ENCODE results near the gene TEF. TPM values are rescaled to one million over a fixed set of nuclear protein-coding genes. Genes with fewer than 3 reads are reported as not detected.
"Not testable (repeated sequence)": the region's sequence is repeated elsewhere in the genome, so short reads cannot be mapped to it uniquely, and the experiment has no call there.

TEF gene
- total RNA-seq, 1 donor from 2014 or later = 23.5 TPM

GRCh38 chr22:41437198-41437597, 55.5 kb downstream of the TEF start:
- DNase-seq (ENCODE audit: missing footprints) (no peak), ATAC-seq (no peak)
- intact Hi-C loops (cut with DNase I) = no loop called here

DNA sequence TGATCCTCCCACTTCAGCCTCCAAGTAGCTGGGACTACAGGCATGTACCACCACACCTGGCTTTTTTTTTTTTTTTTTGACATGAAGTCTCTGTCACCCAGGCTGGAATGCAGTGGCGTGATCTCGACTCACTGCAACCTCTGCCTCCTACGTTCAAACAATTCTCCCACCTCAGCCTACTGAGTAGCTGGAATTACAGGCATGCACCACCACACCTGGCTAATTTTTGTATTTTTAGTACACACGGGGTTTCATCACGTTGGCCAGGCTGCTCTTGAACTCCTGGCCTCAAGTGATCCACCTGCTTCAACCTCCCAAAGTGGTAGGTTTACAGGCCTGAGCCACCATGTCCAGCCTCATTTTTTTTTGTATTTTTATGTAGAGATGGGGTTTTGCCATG, 58.8 kb downstream of the TEF start:
- ATAC-seq; DNase-seq (ENCODE audit: missing footprints); intact Hi-C loops (cut with DNase I): not testable (repeated sequence)

DNA sequence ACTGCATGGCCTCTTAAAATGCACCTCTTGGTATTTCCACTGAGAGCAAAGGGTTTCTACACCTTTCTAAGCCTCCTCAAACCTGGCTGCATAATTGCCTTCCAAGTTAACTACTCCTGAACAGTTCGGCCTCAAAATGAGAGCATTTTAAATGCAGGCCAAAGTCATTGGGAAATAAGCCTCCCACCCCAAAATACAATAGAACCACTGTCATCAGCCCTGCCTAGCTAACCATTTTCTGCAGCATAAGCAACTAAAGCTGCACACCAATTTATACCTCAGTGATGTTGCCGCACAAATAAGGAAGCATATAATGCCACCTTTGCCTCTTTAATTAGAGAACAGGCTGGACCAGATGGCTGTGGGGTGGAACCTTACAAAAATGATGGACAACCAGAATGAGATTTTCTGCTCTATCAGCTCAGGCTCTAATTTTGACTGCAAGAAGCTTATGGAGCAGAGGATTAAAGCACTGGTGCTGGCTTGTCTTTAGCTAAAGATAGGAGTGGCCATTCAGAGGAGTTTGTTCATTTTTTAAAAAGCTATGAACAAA, 60.6 kb downstream of the TEF start:
- no peak for ATAC-seq
- no peak for DNase-seq (ENCODE audit: missing footprints)
- intact Hi-C loops (cut with DNase I) = no loop called here

- peak; percentile 52 for ATAC-seq
- peak; percentile 94 for DNase-seq (ENCODE audit: missing footprints)
- intact Hi-C loops (cut with DNase I) = no loop called here
Observed at GRCh38 chr22:41444360-41445128, 62.8 kb downstream of the TEF start.

DNA sequence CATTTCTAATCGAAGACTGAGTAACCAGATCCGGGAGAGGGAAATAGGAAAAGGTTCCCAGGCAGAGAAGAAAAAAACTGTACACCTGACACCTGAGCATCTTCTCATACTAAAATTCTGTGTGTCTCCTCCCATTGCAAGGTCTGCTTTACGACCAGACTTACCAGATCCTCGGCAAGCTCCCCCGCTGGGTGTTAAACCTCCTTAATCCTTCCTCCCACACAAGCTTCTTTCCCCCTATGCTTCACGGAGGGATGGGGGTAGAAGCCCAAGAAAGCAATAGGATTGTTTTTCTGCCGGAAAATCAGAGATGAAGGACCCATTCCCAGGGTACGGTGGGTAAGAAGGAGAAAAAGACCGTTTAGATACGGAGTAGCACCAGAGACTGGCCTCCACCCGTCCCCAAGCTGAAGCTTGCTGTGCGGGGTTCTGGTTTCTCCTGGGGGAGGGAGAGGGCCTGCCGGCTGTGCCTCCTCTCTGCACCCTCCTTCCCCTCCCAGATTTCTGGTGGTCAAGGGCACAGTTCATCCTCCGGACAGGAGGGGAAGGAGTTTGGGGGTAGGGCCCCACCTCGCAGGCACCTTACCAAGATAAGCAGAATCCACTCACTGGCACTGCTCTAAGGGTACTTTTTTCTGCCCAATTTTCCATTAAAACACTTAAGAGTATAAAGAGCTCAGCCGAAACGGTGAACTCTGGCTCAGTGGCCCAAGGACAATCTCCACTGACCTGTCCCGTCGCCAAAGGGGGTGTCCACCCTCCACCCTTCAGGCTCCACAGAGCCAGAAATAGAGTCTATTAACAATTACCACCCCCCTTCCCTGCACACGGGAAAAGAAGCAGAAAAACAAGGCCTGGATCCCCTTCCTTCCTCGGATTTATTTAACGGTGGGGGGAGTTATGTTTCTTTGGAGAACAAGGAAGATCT, 63.7 kb downstream of the TEF start:
- DNase-seq (ENCODE audit: missing footprints) = no peak
- intact Hi-C loops (cut with DNase I) = no loop called here

DNA sequence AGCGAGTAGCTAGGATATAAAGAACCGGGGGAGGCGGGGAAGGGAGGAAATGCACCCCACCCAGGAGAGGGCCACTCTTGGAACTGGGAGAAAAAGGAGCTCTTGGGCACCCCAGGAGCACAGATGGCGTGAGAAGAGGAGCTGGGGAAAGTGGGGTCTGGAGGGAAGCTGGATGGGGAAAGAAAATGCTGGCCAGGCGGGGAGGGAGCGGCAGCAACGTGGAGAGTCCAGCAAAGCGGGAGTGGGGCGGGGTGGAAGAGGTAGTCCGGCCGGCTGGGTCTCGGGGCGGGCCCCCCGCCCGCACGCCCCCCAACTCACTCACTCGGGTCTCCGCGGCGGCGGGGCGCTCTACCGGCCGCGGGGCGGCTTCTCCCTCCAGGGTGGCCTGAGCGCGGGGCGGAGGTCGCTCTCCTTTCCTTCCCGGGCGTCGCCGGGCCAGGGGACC, 64.3 kb downstream of the TEF start:
- no peak for ATAC-seq
- DNase-seq (ENCODE audit: missing footprints) = no peak
- intact Hi-C loops (cut with DNase I) = no loop called here

More for the DNA sequence above, 63.7 kb downstream of the TEF start:
- ATAC-seq = no peak

- intact Hi-C loops (cut with DNase I) = no loop called here
- ATAC-seq = peak; percentile 68
Observed at GRCh38 chr22:41446639-41447434, 65.1 kb downstream of the TEF start, which contains the start of gene TOB2. Gene TOB2 (minus strand): TSS chr22:41446801. CDS start chr22:41437345, 9,456 bp downstream.

GRCh38 chr22:41447435-41448188, 65.9 kb downstream of the TEF start:
- peak; percentile 38 for ATAC-seq
- peak; percentile 85 for DNase-seq (ENCODE audit: missing footprints)
- intact Hi-C loops (cut with DNase I) = no loop called here

More at GRCh38 chr22:41446639-41447434, 65.1 kb downstream of the TEF start, which contains the start of gene TOB2:
- peak; percentile 97 for DNase-seq (ENCODE audit: missing footprints)

DNA sequence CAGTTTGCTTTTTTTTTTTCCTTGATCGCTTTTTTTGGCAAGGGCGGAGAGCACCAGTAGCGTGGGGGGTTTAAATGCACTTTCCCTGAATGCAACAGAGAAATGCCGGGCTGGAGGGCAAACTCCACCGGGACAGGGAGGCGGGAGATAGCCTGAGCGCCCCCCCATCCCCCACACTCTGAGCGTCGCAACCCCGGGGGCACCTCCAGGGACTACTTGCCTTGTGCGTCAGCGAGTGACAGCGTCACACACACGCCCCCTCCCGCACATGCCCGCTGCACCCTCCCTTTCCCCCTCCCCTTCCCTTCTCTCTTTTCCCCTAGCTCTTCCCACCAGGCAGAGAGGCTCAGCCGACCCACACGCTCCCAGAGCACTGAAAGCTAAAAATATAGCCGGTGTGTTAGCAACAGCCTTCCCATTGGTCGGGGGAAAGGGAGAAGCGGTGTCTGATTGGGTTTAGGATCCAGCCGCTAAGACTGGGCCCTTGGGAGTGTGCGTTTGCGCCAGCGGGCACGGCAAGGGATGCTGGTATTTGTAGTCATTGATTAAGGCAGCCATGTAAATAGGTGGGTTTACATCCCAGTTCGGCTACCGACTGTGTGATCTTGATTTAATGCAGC, 66.6 kb downstream of the TEF start:
- peak; percentile 84 for ATAC-seq
- peak; percentile 95 for DNase-seq (ENCODE audit: missing footprints)
- intact Hi-C loops (cut with DNase I) = no loop called here

Other genes starting within 250 kb of the TEF start
- 15.7 TPM for gene L3MBTL2, start 176.6 kb upstream of the TEF start, total RNA-seq
- gene CHADL, start 141.0 kb upstream of the TEF start, total RNA-seq = 26.4 TPM
- 51.5 TPM for gene RANGAP1, start 95.8 kb upstream of the TEF start, total RNA-seq
- gene ZC3H7B, start 80.4 kb upstream of the TEF start, total RNA-seq = 45.5 TPM
- gene TOB2, start 64.9 kb downstream of the TEF start, total RNA-seq = 68.0 TPM
- gene PHF5A, start 86.8 kb downstream of the TEF start, total RNA-seq = 25.5 TPM
- gene ACO2, start 87.2 kb downstream of the TEF start, total RNA-seq = 810 TPM
- gene POLR3H, start 162.5 kb downstream of the TEF start, total RNA-seq = 20.1 TPM
- 265 TPM for gene CSDC2, start 179.1 kb downstream of the TEF start, total RNA-seq
- 16.2 TPM for gene PMM1, start 207.9 kb downstream of the TEF start, total RNA-seq
- gene DESI1, start 239.1 kb downstream of the TEF start, total RNA-seq = 41.6 TPM
- 172 TPM for gene XRCC6, start 239.4 kb downstream of the TEF start, total RNA-seq